CD14-positive monocyte (primary cell): ENCODE results near the gene UBE2E3. TPM values are rescaled to one million over a fixed set of nuclear protein-coding genes. Genes with fewer than 3 reads are reported as not detected.

Experiments
- DNase-seq, 3 donors: peaks; one replicate each; pipeline ENCODE4 v3.0.0-alpha.2; 2011 to 2022
- H2AFZ ChIP-seq: 2 replicates; pipeline ENCODE4 v1.6.0; 2012; ENCODE audit warnings: mild to moderate bottlenecking, low read depth, low read length, inconsistent platforms; ENCODE audit not compliant: insufficient read depth, poor library complexity, severe bottlenecking
- H3K27ac ChIP-seq, 2 donors: 1 replicate in 1 of 2; 2 replicates in 1 of 2; pipeline ENCODE4 v1.5.1; 2012 to 2013; ENCODE audit warnings: low read length in 2 of 2, control low read depth in 1 of 2, inconsistent platforms in 1 of 2, low read depth in 1 of 2, mild to moderate bottlenecking in 1 of 2
- H3K27me3 ChIP-seq, 2 donors: one replicate each; pipeline versions ENCODE4 v1.6.0 to v1.6.1; 2011 to 2013; ENCODE audit warnings: low read length in 2 of 2; ENCODE audit not compliant: control insufficient read depth in 2 of 2, insufficient read depth in 2 of 2
- H3K36me3 ChIP-seq, 2 donors: replicated peaks in 1 of 2; 1 replicate in 1 of 2; 2 replicates in 1 of 2; pipeline versions ENCODE4 v1.5.1 to v1.6.1; 2012 to 2013; ENCODE audit warnings: low read length in 2 of 2, control low read depth in 1 of 2, inconsistent platforms in 1 of 2, mild to moderate bottlenecking in 1 of 2; ENCODE audit not compliant: insufficient read depth in 2 of 2, control insufficient read depth in 1 of 2
- H3K4me1 ChIP-seq, 2 donors: 1 replicate in 1 of 2; 2 replicates in 1 of 2; pipeline versions ENCODE4 v1.5.1 to v1.6.1; 2012 to 2013; ENCODE audit warnings: low read length in 2 of 2, control low read depth in 1 of 2, inconsistent platforms in 1 of 2, mild to moderate bottlenecking in 1 of 2, moderate library complexity in 1 of 2; ENCODE audit not compliant: insufficient read depth in 2 of 2, control insufficient read depth in 1 of 2
- H3K4me2 ChIP-seq: replicated peaks from 2 replicates; pipeline ENCODE3; 2012; ENCODE audit warnings: low read length, moderate library complexity, mild to moderate bottlenecking; ENCODE audit not compliant: poor library complexity, severe bottlenecking; ENCODE audit errors: extremely low read depth
- H3K4me3 ChIP-seq, 3 experiments: fragments of 200-600 bp in 1 of 3; sonication (generic) in 1 of 3; replicated peaks in 1 of 3; 1 replicate in 2 of 3; 2 replicates in 1 of 3; pipeline ENCODE4 v1.5.1; 2011 to 2013; ENCODE audit warnings: low read length in 3 of 3, mild to moderate bottlenecking in 3 of 3, control low read depth in 2 of 3, low read depth in 2 of 3, inconsistent platforms in 1 of 3, moderate library complexity in 1 of 3
- H3K79me2 ChIP-seq: 2 replicates; pipeline ENCODE4 v1.6.0; 2012; ENCODE audit warnings: mild to moderate bottlenecking, control low read depth, inconsistent platforms, low read length, moderate library complexity; ENCODE audit not compliant: insufficient read depth
- H3K9ac ChIP-seq: 2 replicates; pipeline ENCODE4 v1.6.0; 2017; ENCODE audit warnings: low read length, mild to moderate bottlenecking; ENCODE audit not compliant: insufficient read depth, poor library complexity, severe bottlenecking
- H3K9me3 ChIP-seq, 2 donors: replicated peaks in 1 of 2; 1 replicate in 1 of 2; 2 replicates in 1 of 2; pipeline versions ENCODE4 v1.5.1 to v1.6.1; 2012 to 2013; ENCODE audit warnings: low read length in 2 of 2, control low read depth in 1 of 2; ENCODE audit not compliant: control insufficient read depth in 1 of 2, insufficient read depth in 1 of 2
- H4K20me1 ChIP-seq: 2 replicates; pipeline ENCODE4 v1.6.0; 2012; ENCODE audit warnings: mild to moderate bottlenecking, low read length, control low read depth, moderate library complexity; ENCODE audit not compliant: insufficient read depth
- H3K27ac Mint-ChIP-seq, 7 donors: one replicate each; pipeline ENCODE4 v1.8.0; 2020; ENCODE audit warnings: mild to moderate bottlenecking in 7 of 7, mixed read lengths in 7 of 7, moderate library complexity in 6 of 7, inconsistent platforms in 2 of 7
- H3K27me3 Mint-ChIP-seq, 3 donors: one replicate each; pipeline ENCODE4 v1.8.0; 2021 to 2022; ENCODE audit warnings: low read depth in 3 of 3, mild to moderate bottlenecking in 3 of 3, mixed read lengths in 3 of 3, moderate library complexity in 3 of 3, inconsistent platforms in 1 of 3
- H3K36me3 Mint-ChIP-seq, 2 donors: one replicate each; pipeline ENCODE4 v1.8.0; 2020; ENCODE audit warnings: mixed read lengths in 2 of 2, inconsistent platforms in 1 of 2, mild to moderate bottlenecking in 1 of 2
- H3K4me1 Mint-ChIP-seq: one replicate; pipeline ENCODE4 v1.8.0; 2020; ENCODE audit warnings: mild to moderate bottlenecking, mixed read lengths
- H3K4me3 Mint-ChIP-seq, 2 donors: one replicate each; pipeline ENCODE4 v1.8.0; 2020; ENCODE audit warnings: mild to moderate bottlenecking in 2 of 2, mixed read lengths in 2 of 2, moderate library complexity in 1 of 2
- H3K9me3 Mint-ChIP-seq, 7 donors: one replicate each; pipeline ENCODE4 v1.8.0; 2020 to 2022; ENCODE audit warnings: mixed read lengths in 7 of 7, mild to moderate bottlenecking in 6 of 7, moderate library complexity in 6 of 7, inconsistent platforms in 2 of 7
- WGBS: methylation state at CpG from one replicate; pipeline ENCODE4 v1.1.5; 2013; ENCODE audit warnings: missing lambda C conversion rate; ENCODE audit not compliant: insufficient coverage; 5-methylcytosine and 5-hydroxymethylcytosine counted together
- intact Hi-C, 2 donors: fragments of 100-400 bp; cut with micrococcal nuclease; formaldehyde crosslinking; loops; one replicate each; pipeline versions ENCODE4 v1.15.0 to v1.15.1; 2023
- polyA plus RNA-seq, 3 donors: library from polyadenylated mRNA; depleted of rRNA in 1 of 3; unstranded in 2 of 3; stranded (reverse) in 1 of 3; fragments of 300-500 nt in 2 of 3; fragments of >200 nt in 1 of 3; fragmentation: Illumina TruSeq in 2 of 3; gene quantifications; 1 replicate in 2 of 3; 2 replicates in 1 of 3; pipeline ENCODE4 v1.2.3, GENCODE V29; 2012 to 2021
- TF ChIP-seq, protein P1 (sequence below): fragments of 200-600 bp; IDR thresholded peaks from one replicate; pipeline ENCODE4 v1.8.0; 2022; ENCODE audit warnings: antibody characterized with exemption, mild to moderate bottlenecking

Gene UBE2E3
- polyA plus RNA-seq, 3 donors, result 45.9 to 67.5 (median 52.1) TPM

GRCh38 chr2:181025004-181025403 lies 44.6 kb downstream of the UBE2E3 start:
- H3K4me2 ChIP-seq, result no peak overlapping the region
- no peaks in the 10 kb centered on the region for H3K36me3 ChIP-seq
- no peak overlapping the region for H3K27ac ChIP-seq
- peaks cover 0 to 6% (median 2%) of the 10 kb centered on the region in 7 donors for H3K9me3 Mint-ChIP-seq
- H3K36me3 Mint-ChIP-seq, result peaks cover 2 to 5% of the 10 kb centered on the region in 2 donors
- intact Hi-C loops, result no loop called here
- H3K79me2 ChIP-seq, result peaks cover 11% of the 10 kb centered on the region
- no peaks in the 10 kb centered on the region for H3K4me1 Mint-ChIP-seq
- H4K20me1 ChIP-seq, result peaks cover 38% of the 10 kb centered on the region
- TF ChIP-seq, protein P1, sequence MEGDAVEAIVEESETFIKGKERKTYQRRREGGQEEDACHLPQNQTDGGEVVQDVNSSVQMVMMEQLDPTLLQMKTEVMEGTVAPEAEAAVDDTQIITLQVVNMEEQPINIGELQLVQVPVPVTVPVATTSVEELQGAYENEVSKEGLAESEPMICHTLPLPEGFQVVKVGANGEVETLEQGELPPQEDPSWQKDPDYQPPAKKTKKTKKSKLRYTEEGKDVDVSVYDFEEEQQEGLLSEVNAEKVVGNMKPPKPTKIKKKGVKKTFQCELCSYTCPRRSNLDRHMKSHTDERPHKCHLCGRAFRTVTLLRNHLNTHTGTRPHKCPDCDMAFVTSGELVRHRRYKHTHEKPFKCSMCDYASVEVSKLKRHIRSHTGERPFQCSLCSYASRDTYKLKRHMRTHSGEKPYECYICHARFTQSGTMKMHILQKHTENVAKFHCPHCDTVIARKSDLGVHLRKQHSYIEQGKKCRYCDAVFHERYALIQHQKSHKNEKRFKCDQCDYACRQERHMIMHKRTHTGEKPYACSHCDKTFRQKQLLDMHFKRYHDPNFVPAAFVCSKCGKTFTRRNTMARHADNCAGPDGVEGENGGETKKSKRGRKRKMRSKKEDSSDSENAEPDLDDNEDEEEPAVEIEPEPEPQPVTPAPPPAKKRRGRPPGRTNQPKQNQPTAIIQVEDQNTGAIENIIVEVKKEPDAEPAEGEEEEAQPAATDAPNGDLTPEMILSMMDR, result no peak
- no peak overlapping the region for H3K27ac Mint-ChIP-seq
- WGBS, result no CpG with 5 or more reads among the region's 3 CpGs
- H3K9ac ChIP-seq, result no peak overlapping the region
- H3K27me3 Mint-ChIP-seq, result no peaks in the 10 kb centered on the region
- H3K27me3 ChIP-seq, result no peaks in the 10 kb centered on the region
- no peaks in the 10 kb centered on the region for H3K9me3 ChIP-seq
- no peaks in the 10 kb centered on the region for H3K4me1 ChIP-seq
- H3K4me3 Mint-ChIP-seq, result no peak overlapping the region
- no peak for DNase-seq
- H3K4me3 ChIP-seq, result no peak overlapping the region
- H2AFZ ChIP-seq, result no peak overlapping the region

- H3K9me3 ChIP-seq, result no peaks in the 10 kb centered on the region
- H3K9ac ChIP-seq, result no peak overlapping the region
- H3K27me3 Mint-ChIP-seq, result peaks cover 0 to 1% (median 0%) of the 10 kb centered on the region in 3 donors
- H3K4me1 ChIP-seq, result no peaks in the 10 kb centered on the region
- H3K4me3 ChIP-seq, result no peak overlapping the region
- WGBS, result 100% methylated on average over 2 of the region's 2 CpGs
- no peaks in the 10 kb centered on the region for H3K4me1 Mint-ChIP-seq
- no peak overlapping the region for H3K4me3 Mint-ChIP-seq
- H3K36me3 ChIP-seq, result no peaks in the 10 kb centered on the region
- no peak overlapping the region for H3K27ac ChIP-seq
- TF ChIP-seq, protein P1, result no peak
- H3K79me2 ChIP-seq, result no peaks in the 10 kb centered on the region
- peaks cover 6% of the 10 kb centered on the region for H4K20me1 ChIP-seq
- peaks cover 0 to 4% (median 2%) of the 10 kb centered on the region in 7 donors for H3K9me3 Mint-ChIP-seq
- no peak overlapping the region for H2AFZ ChIP-seq
- no peak for DNase-seq
- peaks cover 6 to 9% of the 10 kb centered on the region in 2 donors for H3K36me3 Mint-ChIP-seq
- H3K27me3 ChIP-seq, result no peaks in the 10 kb centered on the region
- no peak overlapping the region for H3K4me2 ChIP-seq
- intact Hi-C loops, result no loop called here
- H3K27ac Mint-ChIP-seq, result peak overlapping the region in 1 of 7 donors; percentile 63
Measured at GRCh38 chr2:181036445-181036844, 56.0 kb downstream of the UBE2E3 start.
